SK-N-SH (cell line): ENCODE results near the gene FBXO31. TPM values are rescaled to one million over a fixed set of nuclear protein-coding genes. Genes with fewer than 3 reads are reported as not detected.

Experiments used
- CTCF ChIA-PET: fragments of 300-600, 350-600 bp; formaldehyde crosslinking; extraction: SDS; loops from one replicate; lab custom pipeline; 2021; lab: Yijun Ruan, JAX
- POLR2A ChIA-PET: fragments of 350-600 bp; sonication (Branson Sonifier 250); formaldehyde crosslinking; extraction: SDS; loops from one replicate; lab custom pipeline; 2020; ENCODE audit warnings: antibody characterized with exemption, inconsistent platforms; lab: Yijun Ruan, JAX
- DNase-seq: peaks from one replicate; pipeline ENCODE4 v3.0.0; 2012
- H2AFZ ChIP-seq: fragments of 200-600 bp; sonication (generic); 2 replicates; pipeline ENCODE4 v1.8.1; 2016; ENCODE audit warnings: antibody characterized with exemption, mild to moderate bottlenecking, low read depth
- H3F3A ChIP-seq: fragments of 200-600 bp; sonication (generic); replicated peaks from 2 replicates; pipeline ENCODE3; 2016; ENCODE audit warnings: antibody characterized with exemption, mild to moderate bottlenecking; ENCODE audit not compliant: insufficient read depth
- H3K27ac ChIP-seq, 2 experiments: fragments of 200-500 bp in 1 of 2; fragments of 200-600 bp in 1 of 2; sonication (Bioruptor generic) in 1 of 2; sonication (generic), shearing (Covaris generic) in 1 of 2; 2 replicates each; pipeline versions ENCODE4 v1.5.1 to v1.6.1; 2014 to 2016; ENCODE audit warnings: low read depth in 2 of 2, inconsistent platforms in 1 of 2, low read length in 1 of 2, mild to moderate bottlenecking in 1 of 2, mixed read lengths in 1 of 2
- H3K27me3 ChIP-seq: fragments of 200-600 bp; sonication (generic), shearing (Covaris generic); 2 replicates; pipeline ENCODE4 v1.6.1; 2016; ENCODE audit warnings: mixed run types; ENCODE audit not compliant: insufficient read depth
- H3K36me3 ChIP-seq, 2 experiments: fragments of 200-500 bp in 1 of 2; fragments of 200-600 bp in 1 of 2; sonication (Bioruptor generic) in 1 of 2; sonication (generic) in 1 of 2; replicated peaks in 1 of 2; 2 replicates each; pipeline versions ENCODE3 to v1.5.1; 2014 to 2016; ENCODE audit warnings: low read length in 1 of 2, mild to moderate bottlenecking in 1 of 2; ENCODE audit not compliant: insufficient read depth in 2 of 2, control insufficient read depth in 1 of 2
- H3K4me1 ChIP-seq, 2 experiments: fragments of 200-500 bp in 1 of 2; fragments of 200-600 bp in 1 of 2; sonication (Bioruptor generic) in 1 of 2; sonication (generic), shearing (Covaris generic) in 1 of 2; 2 replicates each; pipeline versions ENCODE4 v1.5.1 to v1.6.1; 2014 to 2016; ENCODE audit warnings: low read depth in 1 of 2, low read length in 1 of 2, mixed run types in 1 of 2; ENCODE audit not compliant: insufficient read depth in 2 of 2, control insufficient read depth in 1 of 2
- H3K4me2 ChIP-seq: fragments of 200-600 bp; sonication (generic), shearing (Covaris generic); 2 replicates; pipeline ENCODE4 v1.6.1; 2017; ENCODE audit warnings: mixed run types
- H3K4me3 ChIP-seq, 2 experiments: fragments of 200-500 bp in 1 of 2; fragments of 200-600 bp in 1 of 2; sonication (Bioruptor generic) in 1 of 2; sonication (generic), shearing (Covaris generic) in 1 of 2; 2 replicates each; pipeline versions ENCODE4 v1.5.1 to v1.8.1; 2014 to 2016; ENCODE audit warnings: low read depth in 2 of 2, inconsistent platforms in 1 of 2, low read length in 1 of 2, mild to moderate bottlenecking in 1 of 2, mixed read lengths in 1 of 2, moderate library complexity in 1 of 2
- H3K79me2 ChIP-seq: fragments of 200-600 bp; sonication (generic); 2 replicates; pipeline ENCODE4 v1.8.1; 2017; ENCODE audit warnings: mild to moderate bottlenecking; ENCODE audit not compliant: insufficient read depth
- H3K9ac ChIP-seq: fragments of 200-600 bp; sonication (generic); 2 replicates; pipeline ENCODE4 v1.6.1; 2017; ENCODE audit warnings: mixed run types
- H3K9me2 ChIP-seq: fragments of 200-600 bp; sonication (generic); 2 replicates; pipeline ENCODE4 v1.6.1; 2017; ENCODE audit warnings: mixed run types
- H3K9me3 ChIP-seq: fragments of 200-600 bp; sonication (generic); 2 replicates; pipeline ENCODE4 v1.6.1; 2017; ENCODE audit warnings: mixed run types, mild to moderate bottlenecking, moderate library complexity
- H4K20me1 ChIP-seq: fragments of 200-600 bp; sonication (generic); 2 replicates; pipeline ENCODE4 v1.6.1; 2017; ENCODE audit warnings: mild to moderate bottlenecking, mixed run types; ENCODE audit not compliant: insufficient read depth
- ELF1 ChIP-seq: IDR thresholded peaks from 2 replicates; pipeline ENCODE4 v1.4.0; 2012
- EZH2phosphoT487 ChIP-seq: fragments of 200-600 bp; sonication (generic); IDR thresholded peaks from 2 replicates; pipeline ENCODE4 v1.6.1; 2017; ENCODE audit warnings: low read depth, mixed run types, mild to moderate bottlenecking, antibody characterized with exemption, moderate library complexity, borderline replicate concordance
- FOXJ3 ChIP-seq: sonication (generic); formaldehyde crosslinking; IDR thresholded peaks from 2 replicates; pipeline ENCODE4 v1.5.1; 2020; ENCODE audit warnings: mild to moderate bottlenecking, missing genetic modification reagents
- JUND ChIP-seq: IDR thresholded peaks from 2 replicates; pipeline ENCODE4 v1.4.0; 2012
- NRF1 ChIP-seq: IDR thresholded peaks from 2 replicates; pipeline ENCODE4 v1.6.1; 2012; ENCODE audit warnings: low read depth, mild to moderate bottlenecking, low read length
- POLR2AphosphoS5 ChIP-seq: IDR thresholded peaks from 2 replicates; pipeline ENCODE4 v1.6.1; 2012; ENCODE audit warnings: low read depth, low read length
- WGBS: methylation state at CpG from one replicate; pipeline ENCODE4 v1.1.6; 2017; ENCODE audit warnings: low lambda C conversion rate; 5-methylcytosine and 5-hydroxymethylcytosine counted together
- polyA plus RNA-seq, 3 experiments: library from polyadenylated mRNA; depleted of rRNA; stranded (reverse); fragments of >200 nt; gene quantifications; 2 replicates each; pipeline ENCODE4 v1.2.3, GENCODE V29; 2012
- TF ChIP-seq, protein P1 (sequence below): IDR thresholded peaks from 2 replicates; pipeline ENCODE4 v1.4.0; 2012; ENCODE audit warnings: low read depth
- TF ChIP-seq, protein P2 (sequence below): fragments of 150-350 bp; IDR thresholded peaks from 2 replicates; pipeline ENCODE4 v1.6.1; 2017; ENCODE audit warnings: antibody characterized with exemption, low read length, low read depth, borderline replicate concordance
- TF ChIP-seq, protein P3 (sequence below): IDR thresholded peaks from 2 replicates; pipeline ENCODE4 v1.6.1; 2012; ENCODE audit warnings: mild to moderate bottlenecking, low read depth, low read length, moderate library complexity
- TF ChIP-seq, protein P4 (sequence below): IDR thresholded peaks from 2 replicates; pipeline ENCODE4 v1.4.0; 2012; ENCODE audit warnings: low read depth, borderline replicate concordance

Gene FBXO31
- polyA plus RNA-seq, 1 of the 3 experiments (the other 2 are of a cell fraction): 14.2 TPM

DNA sequence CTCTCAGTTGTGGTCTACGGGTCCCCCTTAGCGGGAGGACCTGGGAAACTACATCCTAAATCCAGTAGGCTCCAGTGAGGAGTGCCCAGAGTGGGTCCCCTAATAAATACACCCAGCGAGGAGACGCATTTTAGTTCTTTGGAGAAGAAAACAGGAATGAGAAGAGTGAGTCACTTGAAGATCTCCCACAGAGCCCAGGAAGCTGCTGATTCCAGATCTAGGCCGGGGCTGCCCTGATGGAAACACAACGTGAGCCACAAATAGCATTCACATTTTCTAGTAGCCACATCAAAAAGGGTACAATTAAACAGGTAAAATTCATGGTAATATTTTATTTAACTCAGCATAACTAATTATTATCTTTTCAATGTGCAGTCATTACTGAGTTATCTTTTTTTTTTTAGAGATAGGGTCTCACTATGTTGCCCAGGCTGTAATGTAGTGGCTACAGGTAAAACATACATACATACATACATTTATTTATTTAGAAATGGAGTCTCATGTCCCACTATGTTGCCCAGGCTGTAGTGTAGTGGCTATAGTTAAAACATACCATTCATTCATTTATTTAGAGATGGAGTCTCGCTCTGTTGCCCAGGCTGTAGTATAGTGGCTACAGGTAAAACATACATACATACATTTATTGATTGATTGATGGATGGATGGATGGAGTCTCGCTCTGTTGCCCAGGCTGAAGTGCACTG is 21.5 kb downstream of the FBXO31 start:
- no peaks in the 10 kb centered on the region for H3K9me2 ChIP-seq
- H3K27ac ChIP-seq: no peak overlapping the region
- no peak for DNase-seq
- no peak overlapping the region for H3K4me2 ChIP-seq
- H4K20me1 ChIP-seq: peaks cover 20% of the 10 kb centered on the region
- WGBS: 97% methylated on average over 6 of the region's 8 CpGs
- H3F3A ChIP-seq: no peaks in the 10 kb centered on the region
- H3K9ac ChIP-seq: no peak overlapping the region
- H3K27me3 ChIP-seq: no peaks in the 10 kb centered on the region
- H3K4me3 ChIP-seq: no peak overlapping the region
- TF ChIP-seq, protein P1, sequence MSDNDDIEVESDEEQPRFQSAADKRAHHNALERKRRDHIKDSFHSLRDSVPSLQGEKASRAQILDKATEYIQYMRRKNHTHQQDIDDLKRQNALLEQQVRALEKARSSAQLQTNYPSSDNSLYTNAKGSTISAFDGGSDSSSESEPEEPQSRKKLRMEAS: no peak
- TF ChIP-seq FOXJ3 (CRISPR knock-in tag): no peak
- TF ChIP-seq, protein P2, sequence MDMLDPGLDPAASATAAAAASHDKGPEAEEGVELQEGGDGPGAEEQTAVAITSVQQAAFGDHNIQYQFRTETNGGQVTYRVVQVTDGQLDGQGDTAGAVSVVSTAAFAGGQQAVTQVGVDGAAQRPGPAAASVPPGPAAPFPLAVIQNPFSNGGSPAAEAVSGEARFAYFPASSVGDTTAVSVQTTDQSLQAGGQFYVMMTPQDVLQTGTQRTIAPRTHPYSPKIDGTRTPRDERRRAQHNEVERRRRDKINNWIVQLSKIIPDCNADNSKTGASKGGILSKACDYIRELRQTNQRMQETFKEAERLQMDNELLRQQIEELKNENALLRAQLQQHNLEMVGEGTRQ: no peak
- no peak for TF ChIP-seq ELF1
- no peak for TF ChIP-seq EZH2phosphoT487
- peaks cover 22 to 28% of the 10 kb centered on the region in 2 experiments for H3K36me3 ChIP-seq
- no peaks in the 10 kb centered on the region for H3K9me3 ChIP-seq
- H2AFZ ChIP-seq: no peak overlapping the region
- ChIA-PET CTCF (interaction anchor here (2.4 kb wide), 1 partner anchor 38 kb away, joined by 7 read pairs; no protein-coding TSS in a partner anchor), POLR2A (no interaction called here)
- H3K4me1 ChIP-seq: peaks cover 15 to 22% of the 10 kb centered on the region in 2 experiments; a peak in 2 of 4 replicates
- H3K79me2 ChIP-seq: peaks cover 39% of the 10 kb centered on the region

DNA sequence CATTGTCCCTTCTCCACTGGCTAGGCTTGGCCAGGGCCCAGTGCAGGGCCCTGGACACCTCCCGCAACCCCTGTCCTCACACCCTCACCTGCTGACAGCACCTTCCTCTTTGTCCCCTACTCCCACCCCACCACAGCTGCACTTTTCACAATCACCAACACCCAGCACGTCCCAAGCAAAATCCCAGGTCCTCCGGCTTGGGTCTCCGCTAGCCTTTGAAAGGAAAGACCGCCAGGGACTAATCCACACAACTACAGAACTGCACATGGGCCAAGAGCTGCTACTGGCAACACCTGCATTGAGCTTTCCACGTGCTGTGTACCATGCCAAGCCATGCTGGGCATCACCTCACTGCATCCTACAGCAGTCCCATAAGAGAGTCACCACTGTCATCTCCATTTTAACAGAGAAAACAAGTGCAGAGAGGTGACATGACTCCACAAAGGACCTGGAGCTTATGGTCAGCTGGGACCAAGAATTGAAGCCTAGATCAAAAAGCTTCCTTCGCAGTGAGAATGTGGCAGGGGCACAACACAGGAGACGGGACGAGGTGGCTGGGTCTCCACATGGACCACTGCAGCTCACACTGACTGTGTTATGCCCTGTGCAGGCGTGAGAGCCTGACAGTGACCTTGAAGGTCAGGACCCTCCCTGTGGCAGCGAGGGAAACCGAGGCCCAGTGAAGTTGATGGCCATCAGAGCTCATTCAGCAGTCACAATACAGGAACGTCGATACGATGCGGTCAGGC is 22.5 kb downstream of the FBXO31 start:
- H3K27ac ChIP-seq: no peak overlapping the region
- peaks cover 22 to 28% of the 10 kb centered on the region in 2 experiments for H3K36me3 ChIP-seq
- H4K20me1 ChIP-seq: peaks cover 15% of the 10 kb centered on the region
- TF ChIP-seq POLR2AphosphoS5: no peak
- TF ChIP-seq, protein P3, sequence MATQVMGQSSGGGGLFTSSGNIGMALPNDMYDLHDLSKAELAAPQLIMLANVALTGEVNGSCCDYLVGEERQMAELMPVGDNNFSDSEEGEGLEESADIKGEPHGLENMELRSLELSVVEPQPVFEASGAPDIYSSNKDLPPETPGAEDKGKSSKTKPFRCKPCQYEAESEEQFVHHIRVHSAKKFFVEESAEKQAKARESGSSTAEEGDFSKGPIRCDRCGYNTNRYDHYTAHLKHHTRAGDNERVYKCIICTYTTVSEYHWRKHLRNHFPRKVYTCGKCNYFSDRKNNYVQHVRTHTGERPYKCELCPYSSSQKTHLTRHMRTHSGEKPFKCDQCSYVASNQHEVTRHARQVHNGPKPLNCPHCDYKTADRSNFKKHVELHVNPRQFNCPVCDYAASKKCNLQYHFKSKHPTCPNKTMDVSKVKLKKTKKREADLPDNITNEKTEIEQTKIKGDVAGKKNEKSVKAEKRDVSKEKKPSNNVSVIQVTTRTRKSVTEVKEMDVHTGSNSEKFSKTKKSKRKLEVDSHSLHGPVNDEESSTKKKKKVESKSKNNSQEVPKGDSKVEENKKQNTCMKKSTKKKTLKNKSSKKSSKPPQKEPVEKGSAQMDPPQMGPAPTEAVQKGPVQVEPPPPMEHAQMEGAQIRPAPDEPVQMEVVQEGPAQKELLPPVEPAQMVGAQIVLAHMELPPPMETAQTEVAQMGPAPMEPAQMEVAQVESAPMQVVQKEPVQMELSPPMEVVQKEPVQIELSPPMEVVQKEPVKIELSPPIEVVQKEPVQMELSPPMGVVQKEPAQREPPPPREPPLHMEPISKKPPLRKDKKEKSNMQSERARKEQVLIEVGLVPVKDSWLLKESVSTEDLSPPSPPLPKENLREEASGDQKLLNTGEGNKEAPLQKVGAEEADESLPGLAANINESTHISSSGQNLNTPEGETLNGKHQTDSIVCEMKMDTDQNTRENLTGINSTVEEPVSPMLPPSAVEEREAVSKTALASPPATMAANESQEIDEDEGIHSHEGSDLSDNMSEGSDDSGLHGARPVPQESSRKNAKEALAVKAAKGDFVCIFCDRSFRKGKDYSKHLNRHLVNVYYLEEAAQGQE: no peak
- no peak for TF ChIP-seq JUND
- TF ChIP-seq, protein P4, sequence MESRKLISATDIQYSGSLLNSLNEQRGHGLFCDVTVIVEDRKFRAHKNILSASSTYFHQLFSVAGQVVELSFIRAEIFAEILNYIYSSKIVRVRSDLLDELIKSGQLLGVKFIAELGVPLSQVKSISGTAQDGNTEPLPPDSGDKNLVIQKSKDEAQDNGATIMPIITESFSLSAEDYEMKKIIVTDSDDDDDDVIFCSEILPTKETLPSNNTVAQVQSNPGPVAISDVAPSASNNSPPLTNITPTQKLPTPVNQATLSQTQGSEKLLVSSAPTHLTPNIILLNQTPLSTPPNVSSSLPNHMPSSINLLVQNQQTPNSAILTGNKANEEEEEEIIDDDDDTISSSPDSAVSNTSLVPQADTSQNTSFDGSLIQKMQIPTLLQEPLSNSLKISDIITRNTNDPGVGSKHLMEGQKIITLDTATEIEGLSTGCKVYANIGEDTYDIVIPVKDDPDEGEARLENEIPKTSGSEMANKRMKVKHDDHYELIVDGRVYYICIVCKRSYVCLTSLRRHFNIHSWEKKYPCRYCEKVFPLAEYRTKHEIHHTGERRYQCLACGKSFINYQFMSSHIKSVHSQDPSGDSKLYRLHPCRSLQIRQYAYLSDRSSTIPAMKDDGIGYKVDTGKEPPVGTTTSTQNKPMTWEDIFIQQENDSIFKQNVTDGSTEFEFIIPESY: no peak
- TF ChIP-seq NRF1: no peak
- ChIA-PET POLR2A (interaction anchor here (1.0 kb wide), 1 partner anchor 9 kb away, joined by 4 read pairs; no protein-coding TSS in a partner anchor), CTCF (interaction anchor here (2.4 kb wide), 1 partner anchor 37 kb away, joined by 7 read pairs; no protein-coding TSS in a partner anchor)
- no peak for DNase-seq
- peaks cover 32% of the 10 kb centered on the region for H3K79me2 ChIP-seq
- no peak overlapping the region for H3K4me3 ChIP-seq
- no peak overlapping the region for H2AFZ ChIP-seq
- WGBS: 97% methylated on average over 16 of the region's 16 CpGs
- no peaks in the 10 kb centered on the region for H3K9me3 ChIP-seq
- H3K9me2 ChIP-seq: no peaks in the 10 kb centered on the region
- H3K9ac ChIP-seq: no peak overlapping the region
- H3K27me3 ChIP-seq: no peaks in the 10 kb centered on the region
- peaks cover 15 to 22% of the 10 kb centered on the region in 2 experiments; a peak in 2 of 4 replicates for H3K4me1 ChIP-seq
- no peak overlapping the region for H3K4me2 ChIP-seq
- H3F3A ChIP-seq: no peaks in the 10 kb centered on the region
